GM12892 (cell line): ENCODE data around the gene ANKS1A.

Experiments used
- POLR2A ChIP-seq: IDR thresholded peaks from 2 replicates; pipeline ENCODE4 v1.6.1; 2011; ENCODE audit warnings: low read depth, low read length, control low read depth
- POLR2AphosphoS5 ChIP-seq: IDR thresholded peaks from 2 replicates; pipeline ENCODE4 v1.6.1; 2011; ENCODE audit warnings: low read depth, low read length, control low read depth
- TAF1 ChIP-seq: IDR thresholded peaks from 2 replicates; pipeline ENCODE4 v1.6.1; 2011; ENCODE audit warnings: low read depth, mild to moderate bottlenecking, control low read depth, low read length, borderline replicate concordance

DNA sequence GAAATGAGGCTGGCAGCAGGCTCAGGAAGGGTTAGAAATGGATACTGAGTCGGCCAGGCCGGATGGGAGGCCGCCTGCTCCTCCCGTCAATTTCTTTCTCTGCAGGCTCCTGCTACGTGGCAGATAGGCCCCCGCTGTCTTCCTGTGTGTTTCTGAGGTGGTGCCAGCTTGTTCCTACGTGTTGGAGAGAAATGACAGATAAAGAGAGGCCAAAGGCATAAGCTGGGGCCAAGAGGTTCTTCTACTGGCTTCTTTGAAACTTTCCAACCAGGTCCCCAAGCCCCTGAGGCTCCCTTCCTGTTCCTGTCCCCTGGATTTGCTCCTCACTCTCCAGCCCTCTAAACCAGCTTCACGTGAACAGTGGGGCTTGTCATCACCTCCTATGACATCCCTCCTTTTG lies 175.2 kb downstream of the ANKS1A start:
- TF ChIP-seq POLR2AphosphoS5 (no peak), TAF1 (no peak), POLR2A (no peak)
